HG02973 (cell line): ENCODE results near the gene ATOX1.
A peak's percentile ranks its signal among the peaks of the same experiment; 100 is the strongest.

Experiments
- ATAC-seq: cut with Tn5 transposase; IDR thresholded peaks from one replicate; pipeline ENCODE4 v1.9.1; 2021; ENCODE audit warnings: moderate library complexity; ENCODE audit not compliant: unreplicated experiment

The ATOX1 gene

GRCh38 chr5:151770383-151771258 is 12.2 kb upstream of the ATOX1 start:
- ATAC-seq, result peak; percentile 24

- no peak for ATAC-seq
Observed at GRCh38 chr5:151766975-151767374, 8.5 kb upstream of the ATOX1 start.

GRCh38 chr5:151764801-151765200 is 6.4 kb upstream of the ATOX1 start:
- ATAC-seq, result no peak

- peak; percentile 7 for ATAC-seq
Observed at GRCh38 chr5:151758141-151758429, 346 bp downstream of the ATOX1 start.

GRCh38 chr5:151757233-151758140 is 944 bp downstream of the ATOX1 start:
- peak; percentile 21 for ATAC-seq

- ATAC-seq, result no peak
Observed at GRCh38 chr5:151755383-151755782, 3.0 kb downstream of the ATOX1 start.

GRCh38 chr5:151751593-151751992 is 6.8 kb downstream of the ATOX1 start:
- ATAC-seq, result no peak

- ATAC-seq, result no peak
Observed at GRCh38 chr5:151751091-151751490, 7.3 kb downstream of the ATOX1 start.

GRCh38 chr5:151750121-151750520 is 8.3 kb downstream of the ATOX1 start:
- no peak for ATAC-seq

- no peak for ATAC-seq
Observed at GRCh38 chr5:151745071-151745705, 13.2 kb downstream of the ATOX1 start.

GRCh38 chr5:151743530-151743929 is 14.9 kb downstream of the ATOX1 start:
- ATAC-seq, result no peak

- ATAC-seq, result no peak
Observed at GRCh38 chr5:151742870-151743294, 15.5 kb downstream of the ATOX1 start.

- no peak for ATAC-seq
Observed at GRCh38 chr5:151741678-151742423, 16.6 kb downstream of the ATOX1 start.

- ATAC-seq, result peak; percentile 12
Observed at GRCh38 chr5:151740958-151741373, 17.5 kb downstream of the ATOX1 start.

GRCh38 chr5:151740336-151740942 is 18.0 kb downstream of the ATOX1 start:
- ATAC-seq, result peak; percentile 62

GRCh38 chr5:151739939-151740335 is 18.5 kb downstream of the ATOX1 start:
- ATAC-seq, result no peak

GRCh38 chr5:151739395-151739794 is 19.0 kb downstream of the ATOX1 start:
- ATAC-seq, result no peak

- ATAC-seq, result no peak
Observed at GRCh38 chr5:151738125-151738848, 20.1 kb downstream of the ATOX1 start.

GRCh38 chr5:151737431-151737830 is 21.0 kb downstream of the ATOX1 start:
- ATAC-seq, result no peak

GRCh38 chr5:151735646-151736045 is 22.8 kb downstream of the ATOX1 start:
- ATAC-seq, result no peak
